ENCODE results near the gene S100A12. TPM values are rescaled to one million over a fixed set of nuclear protein-coding genes. Genes with fewer than 3 reads are reported as not detected.
A peak's percentile ranks its signal among the peaks of the same experiment; 100 is the strongest.

The S100A12 gene
- total RNA-seq, 6 experiments from 2014 or later: not detected

GRCh38 chr1:153403421-153404085, 28.1 kb upstream of the S100A12 start:
- TF ChIP-seq CTCF (IDR thresholded peaks at IDR 0.05): no peak
- H3K36me3 Mint-ChIP-seq (ENCODE audit: low read depth): no peaks in the 10 kb centered on the region
- no peak overlapping the region for H3K27ac Mint-ChIP-seq
- H3K9me3 Mint-ChIP-seq: no peaks in the 10 kb centered on the region
- H3K27me3 Mint-ChIP-seq (ENCODE audit: insufficient read depth): peaks cover 43% of the 10 kb centered on the region
- no peak overlapping the region for H3K4me3 Mint-ChIP-seq
- no peak for DNase-seq
- no peaks in the 10 kb centered on the region for H3K4me1 Mint-ChIP-seq (ENCODE audit: low read depth)

GRCh38 chr1:153402226-153402625, 26.8 kb upstream of the S100A12 start:
- Mint-ChIP-seq H3K36me3 (ENCODE audit: low read depth) (no peaks in the 10 kb centered on the region), H3K4me1 (ENCODE audit: low read depth) (no peaks in the 10 kb centered on the region), H3K27ac (no peak overlapping the region), H3K4me3 (no peak overlapping the region), H3K9me3 (no peaks in the 10 kb centered on the region), H3K27me3 (ENCODE audit: insufficient read depth) (peaks cover 49% of the 10 kb centered on the region)
- no peak for DNase-seq
- TF ChIP-seq CTCF (IDR thresholded peaks at IDR 0.05): no peak

GRCh38 chr1:153401461-153401860, 26.0 kb upstream of the S100A12 start:
- peaks cover 51% of the 10 kb centered on the region for H3K27me3 Mint-ChIP-seq (ENCODE audit: insufficient read depth)

GRCh38 chr1:153400244-153400643, 24.8 kb upstream of the S100A12 start:
- DNase-seq: peak; percentile 23
- TF ChIP-seq CTCF (IDR thresholded peaks at IDR 0.05): peak; percentile 56
- Mint-ChIP-seq H3K36me3 (ENCODE audit: low read depth) (no peaks in the 10 kb centered on the region), H3K27ac (no peak overlapping the region), H3K4me3 (no peak overlapping the region), H3K4me1 (ENCODE audit: low read depth) (no peaks in the 10 kb centered on the region), H3K9me3 (no peaks in the 10 kb centered on the region), H3K27me3 (ENCODE audit: insufficient read depth) (peaks cover 55% of the 10 kb centered on the region)

More at GRCh38 chr1:153401461-153401860, 26.0 kb upstream of the S100A12 start:
- Mint-ChIP-seq H3K4me1 (ENCODE audit: low read depth) (no peaks in the 10 kb centered on the region), H3K27ac (no peak overlapping the region), H3K4me3 (no peak overlapping the region), H3K36me3 (ENCODE audit: low read depth) (no peaks in the 10 kb centered on the region), H3K9me3 (no peaks in the 10 kb centered on the region)
- DNase-seq: no peak
- no peak for TF ChIP-seq CTCF (IDR thresholded peaks at IDR 0.05)

- H3K9me3 Mint-ChIP-seq: no peaks in the 10 kb centered on the region
- H3K27me3 Mint-ChIP-seq (ENCODE audit: insufficient read depth): peaks cover 59% of the 10 kb centered on the region
- DNase-seq: no peak
- H3K4me1 Mint-ChIP-seq (ENCODE audit: low read depth): no peaks in the 10 kb centered on the region
- no peak overlapping the region for H3K27ac Mint-ChIP-seq
- no peaks in the 10 kb centered on the region for H3K36me3 Mint-ChIP-seq (ENCODE audit: low read depth)
- H3K4me3 Mint-ChIP-seq: no peak overlapping the region
- TF ChIP-seq CTCF (IDR thresholded peaks at IDR 0.05): no peak
Observed at GRCh38 chr1:153399401-153400055, 24.1 kb upstream of the S100A12 start.
